ENCODE results near the gene HSD17B7.
"Not testable (repeated sequence)": the region's sequence is repeated elsewhere in the genome, so short reads cannot be mapped to it uniquely, and the experiment has no call there.

GRCh38 chr1:162794284-162794683, 3.8 kb downstream of the HSD17B7 start:
- not testable (repeated sequence) for TF ChIP-seq CTCF (conservative IDR thresholded peaks at IDR 0.05); EZH2 (IDR thresholded peaks at IDR 0.05; ENCODE audit: low read depth)

Data from PC-9 (cell line).